Type B pancreatic cell (in vitro differentiated cells): ENCODE results near the gene CLEC3B. TPM values are rescaled to one million over a fixed set of nuclear protein-coding genes. Genes with fewer than 3 reads are reported as not detected.

ENCODE experiments used
- DNase-seq: peaks from one replicate; pipeline ENCODE4 v3.0.0; 2021; ENCODE audit warnings: mixed read lengths; ENCODE audit not compliant: unreplicated experiment; ENCODE audit errors: extremely low spot score
- H3K27ac Mint-ChIP-seq: 2 replicates; pipeline ENCODE4 v1.8.0; 2021; ENCODE audit warnings: mild to moderate bottlenecking, mixed read lengths
- H3K27me3 Mint-ChIP-seq: 2 replicates; pipeline ENCODE4 v1.8.0; 2021; ENCODE audit warnings: mixed read lengths
- H3K36me3 Mint-ChIP-seq: 2 replicates; pipeline ENCODE4 v1.8.0; 2021; ENCODE audit warnings: mixed read lengths
- H3K4me1 Mint-ChIP-seq: one replicate; pipeline ENCODE4 v1.8.0; 2021; ENCODE audit warnings: mixed read lengths; ENCODE audit not compliant: unreplicated experiment
- H3K4me3 Mint-ChIP-seq: 2 replicates; pipeline ENCODE4 v1.8.0; 2021; ENCODE audit warnings: mild to moderate bottlenecking, mixed read lengths
- H3K9me3 Mint-ChIP-seq: 2 replicates; pipeline ENCODE4 v1.8.0; 2021; ENCODE audit warnings: mixed read lengths
- total RNA-seq: library from RNA; stranded (reverse); gene quantifications from 2 replicates; pipeline ENCODE4 v1.2.1, GENCODE V29; 2021; ENCODE audit warnings: low replicate concordance
- TF ChIP-seq, protein P1 (sequence below): fragments of 200-600 bp; sonication (generic); conservative IDR thresholded peaks from 2 replicates; pipeline ENCODE4 v1.5.0; 2021; ENCODE audit warnings: antibody characterized with exemption, mild to moderate bottlenecking

Gene CLEC3B
- total RNA-seq, 1 donor from 2014 or later, result 1.2 TPM

DNA sequence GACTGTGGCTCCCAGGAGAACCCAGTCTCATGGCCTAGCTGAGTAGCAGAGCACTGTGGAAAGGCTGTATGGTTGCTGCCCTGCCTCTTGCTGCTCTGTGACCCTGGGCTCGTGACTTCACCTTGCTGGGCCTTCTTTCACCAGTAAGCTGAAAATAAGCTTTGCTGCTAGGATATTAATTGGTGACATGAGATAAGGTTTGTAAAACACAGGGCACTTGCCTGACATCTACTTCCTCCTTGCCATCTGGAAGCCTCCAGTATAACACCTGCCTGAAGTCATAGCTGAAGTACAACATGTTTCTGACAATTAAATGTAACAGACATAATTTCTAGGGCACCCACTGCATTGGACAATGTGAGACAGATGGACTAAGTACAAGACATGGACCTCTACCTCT lies 53.6 kb downstream of the CLEC3B start:
- Mint-ChIP-seq H3K27me3 (no peaks in the 10 kb centered on the region), H3K4me3 (no peak overlapping the region), H3K4me1 (no peaks in the 10 kb centered on the region), H3K27ac (no peak overlapping the region), H3K36me3 (peaks cover under 1% of the 10 kb centered on the region), H3K9me3 (no peaks in the 10 kb centered on the region)
- DNase-seq, result no peak
- TF ChIP-seq, protein P1, sequence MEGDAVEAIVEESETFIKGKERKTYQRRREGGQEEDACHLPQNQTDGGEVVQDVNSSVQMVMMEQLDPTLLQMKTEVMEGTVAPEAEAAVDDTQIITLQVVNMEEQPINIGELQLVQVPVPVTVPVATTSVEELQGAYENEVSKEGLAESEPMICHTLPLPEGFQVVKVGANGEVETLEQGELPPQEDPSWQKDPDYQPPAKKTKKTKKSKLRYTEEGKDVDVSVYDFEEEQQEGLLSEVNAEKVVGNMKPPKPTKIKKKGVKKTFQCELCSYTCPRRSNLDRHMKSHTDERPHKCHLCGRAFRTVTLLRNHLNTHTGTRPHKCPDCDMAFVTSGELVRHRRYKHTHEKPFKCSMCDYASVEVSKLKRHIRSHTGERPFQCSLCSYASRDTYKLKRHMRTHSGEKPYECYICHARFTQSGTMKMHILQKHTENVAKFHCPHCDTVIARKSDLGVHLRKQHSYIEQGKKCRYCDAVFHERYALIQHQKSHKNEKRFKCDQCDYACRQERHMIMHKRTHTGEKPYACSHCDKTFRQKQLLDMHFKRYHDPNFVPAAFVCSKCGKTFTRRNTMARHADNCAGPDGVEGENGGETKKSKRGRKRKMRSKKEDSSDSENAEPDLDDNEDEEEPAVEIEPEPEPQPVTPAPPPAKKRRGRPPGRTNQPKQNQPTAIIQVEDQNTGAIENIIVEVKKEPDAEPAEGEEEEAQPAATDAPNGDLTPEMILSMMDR, result no peak

GRCh38 chr3:45080824-45081223 lies 54.7 kb downstream of the CLEC3B start:
- Mint-ChIP-seq H3K27me3 (no peaks in the 10 kb centered on the region), H3K4me1 (no peaks in the 10 kb centered on the region), H3K36me3 (peaks cover 3% of the 10 kb centered on the region), H3K27ac (no peak overlapping the region), H3K9me3 (no peaks in the 10 kb centered on the region), H3K4me3 (no peak overlapping the region)
- DNase-seq, result no peak
- TF ChIP-seq, protein P1, result no peak

DNA sequence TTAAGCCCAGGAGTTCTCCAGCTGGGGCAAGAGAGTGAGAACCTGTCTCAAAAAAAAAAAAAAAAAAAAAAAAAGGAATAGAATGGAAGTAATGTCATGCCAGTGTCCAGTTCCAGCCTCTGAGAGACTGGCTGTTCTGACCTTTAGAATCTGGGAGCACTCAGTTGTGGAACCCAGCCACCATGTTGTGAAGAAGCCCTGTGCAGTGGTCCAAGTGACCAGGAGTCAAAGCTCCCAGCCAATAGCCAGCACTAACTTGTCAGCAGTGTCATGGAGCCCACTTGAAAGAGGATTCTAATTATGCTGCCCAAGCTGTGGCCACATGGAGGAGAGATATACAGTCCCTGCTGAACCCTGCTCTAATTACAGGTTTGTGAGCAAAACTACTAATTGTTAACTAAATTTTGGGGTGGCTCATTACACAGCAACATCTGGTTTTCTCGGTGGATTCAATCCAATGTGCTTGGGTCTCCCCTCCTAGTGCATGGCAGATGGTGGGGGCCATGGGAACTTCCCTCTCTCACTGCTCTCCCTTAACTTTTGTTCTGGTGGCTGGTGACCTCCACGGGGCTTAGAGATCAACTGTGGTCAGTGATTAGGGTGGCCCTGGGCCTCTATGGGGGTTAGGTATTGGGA lies 55.5 kb downstream of the CLEC3B start:
- H3K9me3 Mint-ChIP-seq, result no peaks in the 10 kb centered on the region
- H3K4me1 Mint-ChIP-seq, result no peaks in the 10 kb centered on the region
- no peak for DNase-seq
- no peaks in the 10 kb centered on the region for H3K27me3 Mint-ChIP-seq
- H3K27ac Mint-ChIP-seq, result no peak overlapping the region
- peaks cover 3% of the 10 kb centered on the region for H3K36me3 Mint-ChIP-seq
- TF ChIP-seq, protein P1, result no peak
- H3K4me3 Mint-ChIP-seq, result no peak overlapping the region

DNA sequence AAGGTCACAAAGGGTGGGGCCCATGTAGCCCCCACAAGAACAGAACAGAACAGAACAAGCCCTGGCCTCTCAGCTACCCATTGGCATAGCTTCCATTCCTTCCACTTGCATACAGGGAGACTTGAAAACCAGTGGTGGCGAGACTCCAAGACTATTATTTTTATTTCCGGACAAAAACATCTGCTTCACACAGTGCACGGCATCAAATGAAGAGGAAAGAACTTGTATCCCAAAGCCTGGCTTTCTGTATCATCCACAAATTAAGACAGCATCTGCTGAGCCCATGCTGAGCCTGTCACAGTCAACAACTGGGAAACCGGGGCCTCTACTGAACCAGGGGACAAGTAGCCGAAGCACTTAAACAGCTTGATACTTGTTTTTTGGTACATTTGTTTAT lies 56.0 kb downstream of the CLEC3B start:
- DNase-seq, result no peak
- Mint-ChIP-seq H3K27ac (no peak overlapping the region), H3K27me3 (no peaks in the 10 kb centered on the region), H3K4me3 (no peak overlapping the region), H3K4me1 (no peaks in the 10 kb centered on the region), H3K36me3 (peaks cover 7% of the 10 kb centered on the region), H3K9me3 (no peaks in the 10 kb centered on the region)
- TF ChIP-seq, protein P1, result no peak

DNA sequence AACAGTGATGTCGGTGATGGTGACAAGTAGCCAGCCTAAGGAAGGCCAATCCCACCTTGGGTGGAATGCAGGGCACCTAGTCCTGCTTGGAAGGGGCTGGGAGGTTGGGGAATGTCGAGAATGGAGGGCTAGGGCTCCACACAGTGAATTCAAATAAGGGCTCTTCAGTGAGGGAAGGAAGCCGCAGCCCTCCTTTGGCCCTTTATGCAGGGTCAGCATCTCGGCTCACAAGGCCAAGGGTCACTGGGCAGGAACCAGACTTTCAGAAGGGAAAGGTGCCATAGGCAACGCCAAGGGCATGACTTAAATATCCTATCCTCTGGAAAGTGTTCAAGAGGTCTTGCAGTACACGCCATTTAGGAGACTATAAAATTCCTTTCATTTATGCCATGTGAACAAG lies 56.9 kb downstream of the CLEC3B start:
- Mint-ChIP-seq H3K27me3 (no peaks in the 10 kb centered on the region), H3K4me1 (no peaks in the 10 kb centered on the region), H3K9me3 (no peaks in the 10 kb centered on the region), H3K4me3 (no peak overlapping the region), H3K36me3 (peaks cover 7% of the 10 kb centered on the region), H3K27ac (no peak overlapping the region)
- DNase-seq, result no peak
- TF ChIP-seq, protein P1, result no peak

GRCh38 chr3:45084361-45084760 lies 58.3 kb downstream of the CLEC3B start:
- H3K4me1 Mint-ChIP-seq, result peaks cover 5% of the 10 kb centered on the region
- no peak overlapping the region for H3K27ac Mint-ChIP-seq
- no peaks in the 10 kb centered on the region for H3K9me3 Mint-ChIP-seq

More at GRCh38 chr3:45084361-45084760, 58.3 kb downstream of the CLEC3B start:
- Mint-ChIP-seq H3K27me3 (no peaks in the 10 kb centered on the region), H3K4me3 (no peak overlapping the region), H3K36me3 (peaks cover 7% of the 10 kb centered on the region)
- TF ChIP-seq, protein P1, result no peak
- DNase-seq, result no peak
